IPS-18a (cell line): Measurements from ENCODE around the gene HS6ST3.

ENCODE experiments used
- H3K27ac ChIP-seq: one replicate; pipeline ENCODE4 v1.5.1; 2013; ENCODE audit warnings: low read length
- H3K27me3 ChIP-seq: one replicate; pipeline ENCODE4 v1.6.1; 2013; ENCODE audit warnings: mild to moderate bottlenecking, low read length; ENCODE audit not compliant: control insufficient read depth, insufficient read depth
- H3K36me3 ChIP-seq: one replicate; pipeline ENCODE4 v1.6.1; 2013; ENCODE audit warnings: low read depth, low read length; ENCODE audit not compliant: control insufficient read depth
- H3K4me1 ChIP-seq: one replicate; pipeline ENCODE4 v1.6.1; 2013; ENCODE audit warnings: low read depth, low read length; ENCODE audit not compliant: control insufficient read depth
- H3K4me3 ChIP-seq: one replicate; pipeline ENCODE4 v1.5.1; 2013; ENCODE audit warnings: low read length
- H3K9ac ChIP-seq: one replicate; pipeline ENCODE4 v1.6.1; 2013; ENCODE audit warnings: mild to moderate bottlenecking, low read length, moderate library complexity
- H3K9me3 ChIP-seq: one replicate; pipeline ENCODE4 v1.6.1; 2013; ENCODE audit warnings: low read depth, low read length; ENCODE audit not compliant: control insufficient read depth

Gene HS6ST3

DNA sequence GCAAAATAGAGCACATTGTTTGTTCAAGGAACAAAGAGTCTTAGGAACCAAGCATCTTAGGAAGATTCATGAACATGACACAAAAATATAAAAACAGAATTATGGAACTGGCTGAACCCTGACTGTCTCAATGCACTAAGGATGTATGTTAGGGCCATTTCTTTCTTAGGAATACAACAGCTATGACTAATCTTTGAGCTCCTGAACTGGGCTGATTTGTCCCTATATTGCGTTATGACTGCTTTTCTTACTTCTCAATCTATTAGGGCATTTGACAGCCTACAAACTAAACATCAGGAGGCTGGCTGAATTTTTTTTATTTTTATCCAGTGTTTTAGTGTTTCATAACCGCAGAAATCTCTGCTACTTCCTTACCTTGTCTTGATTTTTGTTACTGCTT lies 693.1 kb downstream of the HS6ST3 start:
- Histone ChIP-seq H3K9me3 (peaks cover 2% of the 10 kb centered on the region), H3K27me3 (no peaks in the 10 kb centered on the region), H3K36me3 (no peaks in the 10 kb centered on the region), H3K27ac (no peak overlapping the region), H3K4me3 (no peak overlapping the region), H3K4me1 (no peaks in the 10 kb centered on the region), H3K9ac (no peak overlapping the region)

DNA sequence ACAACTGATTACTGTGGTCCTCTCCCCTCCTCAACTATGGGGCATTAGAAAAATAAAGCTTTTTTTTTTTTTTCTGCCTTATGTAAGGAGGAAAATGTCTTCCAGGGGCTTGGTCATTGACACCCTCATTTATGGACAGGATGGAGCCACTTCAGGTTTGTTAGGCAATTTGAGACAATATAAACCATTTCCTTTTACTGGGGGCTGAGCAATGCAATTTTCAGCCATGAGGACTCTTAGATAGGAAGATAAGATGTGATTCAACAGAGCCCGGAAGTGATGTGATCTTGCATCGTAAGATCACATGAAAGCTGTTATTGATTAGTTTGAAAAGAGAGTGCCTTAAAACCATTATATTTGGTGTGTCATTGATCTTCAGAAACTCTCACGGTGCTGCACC lies 693.6 kb downstream of the HS6ST3 start:
- no peak overlapping the region for H3K4me3 ChIP-seq
- H3K27ac ChIP-seq = no peak overlapping the region
- H3K9me3 ChIP-seq = no peaks in the 10 kb centered on the region
- H3K36me3 ChIP-seq = no peaks in the 10 kb centered on the region
- H3K4me1 ChIP-seq = no peaks in the 10 kb centered on the region
- no peaks in the 10 kb centered on the region for H3K27me3 ChIP-seq
- H3K9ac ChIP-seq = no peak overlapping the region

DNA sequence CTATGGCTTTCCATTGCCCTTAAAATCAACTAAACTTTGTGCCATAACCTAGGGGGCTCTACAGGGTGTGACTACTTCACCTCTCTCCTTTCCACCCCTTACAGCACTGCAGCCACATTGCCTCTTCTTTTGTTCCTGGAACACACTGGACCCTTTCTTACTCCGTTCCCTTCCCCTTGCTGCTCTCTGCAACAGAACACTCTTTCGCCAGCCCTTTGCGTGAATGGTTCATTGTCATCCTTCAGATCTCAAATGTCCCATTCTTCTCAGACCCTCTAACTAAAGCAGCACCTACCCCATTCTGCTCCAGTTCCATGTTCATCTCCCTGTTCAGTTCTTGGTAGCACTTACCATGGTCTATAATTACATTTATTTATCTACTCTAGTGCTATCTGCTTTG lies 696.1 kb downstream of the HS6ST3 start:
- Histone ChIP-seq H3K27ac (no peak overlapping the region), H3K27me3 (no peaks in the 10 kb centered on the region), H3K4me3 (no peak overlapping the region), H3K4me1 (no peaks in the 10 kb centered on the region), H3K9ac (no peak overlapping the region), H3K36me3 (no peaks in the 10 kb centered on the region), H3K9me3 (no peaks in the 10 kb centered on the region)

DNA sequence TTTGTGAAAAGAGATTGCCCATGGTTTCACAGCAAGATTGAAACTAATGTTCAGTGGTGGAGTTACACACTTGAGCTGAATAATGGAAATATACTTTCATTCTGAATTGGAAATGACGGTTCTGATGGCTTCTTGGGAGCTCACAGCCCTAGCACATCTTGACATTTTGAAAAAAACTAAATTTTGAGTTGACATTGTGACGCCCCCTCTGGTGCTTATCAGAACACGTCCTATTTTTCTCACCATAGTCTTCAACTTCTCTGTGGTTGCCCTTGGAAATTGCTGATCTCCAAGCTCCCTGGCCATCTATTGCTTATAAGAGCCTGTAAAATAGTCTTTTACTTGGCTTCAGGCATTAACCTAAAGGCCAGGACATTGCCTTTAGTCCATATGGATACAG lies 702.3 kb downstream of the HS6ST3 start:
- Histone ChIP-seq H3K4me1 (no peaks in the 10 kb centered on the region), H3K4me3 (no peak overlapping the region), H3K27me3 (no peaks in the 10 kb centered on the region), H3K9ac (no peak overlapping the region), H3K27ac (no peak overlapping the region), H3K9me3 (no peaks in the 10 kb centered on the region), H3K36me3 (no peaks in the 10 kb centered on the region)

DNA sequence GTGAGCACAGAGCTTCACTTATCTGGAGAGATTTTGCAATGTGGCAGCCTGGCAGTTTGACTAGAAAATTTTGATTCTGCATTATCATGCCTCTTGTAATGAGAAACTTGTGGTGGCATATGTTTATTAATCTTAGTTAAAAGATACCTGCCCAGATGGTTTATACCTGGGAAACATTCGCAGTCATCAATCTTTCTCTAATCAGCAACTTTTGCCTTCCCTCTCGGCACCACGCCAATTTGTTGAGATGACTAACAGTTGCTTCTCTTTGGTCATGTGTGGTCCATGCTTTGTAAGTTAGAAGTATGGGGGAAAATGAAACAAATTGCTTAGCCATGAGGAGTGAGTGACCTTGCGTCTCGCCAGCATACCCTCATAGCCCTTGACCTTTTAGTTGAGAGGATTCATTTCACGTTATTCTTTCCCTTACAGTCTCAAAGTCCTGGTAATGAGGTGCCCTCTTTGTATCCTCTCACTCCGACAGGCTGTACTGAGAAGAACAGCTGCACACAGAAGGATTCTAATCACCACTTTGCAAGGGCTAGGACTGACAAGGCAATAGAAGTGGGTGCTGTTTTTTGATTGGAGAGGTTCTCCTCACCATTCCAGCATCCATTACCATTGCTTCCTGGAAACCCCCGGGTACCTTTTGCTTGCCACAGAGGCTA lies 703.0 kb downstream of the HS6ST3 start:
- Histone ChIP-seq H3K9me3 (no peaks in the 10 kb centered on the region), H3K9ac (no peak overlapping the region), H3K36me3 (no peaks in the 10 kb centered on the region), H3K4me1 (no peaks in the 10 kb centered on the region), H3K4me3 (no peak overlapping the region), H3K27ac (no peak overlapping the region), H3K27me3 (no peaks in the 10 kb centered on the region)

DNA sequence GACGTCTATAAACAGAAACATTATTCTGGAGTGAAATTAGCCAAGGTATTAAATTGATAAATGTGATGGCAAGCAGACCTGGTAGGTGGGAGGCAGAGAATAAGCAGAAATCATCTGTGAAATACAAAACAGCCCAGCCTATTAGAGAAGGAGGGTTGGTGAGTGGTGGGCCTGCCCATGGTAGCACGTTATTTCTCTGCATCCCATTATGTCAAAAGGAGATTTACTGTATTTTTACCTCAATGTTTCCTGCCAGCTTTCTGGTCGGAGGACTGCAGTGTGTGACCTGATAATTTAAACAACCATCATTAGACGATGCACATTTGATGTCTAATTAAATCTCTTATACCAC lies 703.5 kb downstream of the HS6ST3 start:
- no peak overlapping the region for H3K27ac ChIP-seq
- H3K36me3 ChIP-seq = no peaks in the 10 kb centered on the region
- H3K4me1 ChIP-seq = no peaks in the 10 kb centered on the region
- no peaks in the 10 kb centered on the region for H3K9me3 ChIP-seq
- H3K27me3 ChIP-seq = no peaks in the 10 kb centered on the region
- H3K4me3 ChIP-seq = no peak overlapping the region
- no peak overlapping the region for H3K9ac ChIP-seq

DNA sequence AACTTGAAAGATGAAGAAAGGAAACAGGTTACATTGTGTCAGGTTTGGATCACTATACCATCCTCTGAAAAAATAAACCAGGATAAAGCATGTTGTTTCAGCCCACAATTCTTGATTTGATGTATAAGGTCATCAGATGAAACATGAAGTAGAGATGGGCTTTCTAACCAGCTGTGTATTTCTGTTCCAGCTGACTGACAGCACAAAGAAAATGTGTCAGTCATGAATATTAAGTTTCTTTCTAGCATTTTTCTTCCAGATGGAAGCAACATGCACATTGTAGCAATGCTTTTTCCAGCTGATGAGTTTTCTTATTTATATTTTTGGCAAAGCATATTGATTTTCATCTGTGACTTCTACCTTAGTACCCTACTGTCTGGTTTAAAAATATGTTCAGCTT lies 704.8 kb downstream of the HS6ST3 start:
- Histone ChIP-seq H3K4me1 (no peaks in the 10 kb centered on the region), H3K27ac (no peak overlapping the region), H3K9me3 (no peaks in the 10 kb centered on the region), H3K4me3 (no peak overlapping the region), H3K36me3 (no peaks in the 10 kb centered on the region), H3K27me3 (no peaks in the 10 kb centered on the region), H3K9ac (no peak overlapping the region)

DNA sequence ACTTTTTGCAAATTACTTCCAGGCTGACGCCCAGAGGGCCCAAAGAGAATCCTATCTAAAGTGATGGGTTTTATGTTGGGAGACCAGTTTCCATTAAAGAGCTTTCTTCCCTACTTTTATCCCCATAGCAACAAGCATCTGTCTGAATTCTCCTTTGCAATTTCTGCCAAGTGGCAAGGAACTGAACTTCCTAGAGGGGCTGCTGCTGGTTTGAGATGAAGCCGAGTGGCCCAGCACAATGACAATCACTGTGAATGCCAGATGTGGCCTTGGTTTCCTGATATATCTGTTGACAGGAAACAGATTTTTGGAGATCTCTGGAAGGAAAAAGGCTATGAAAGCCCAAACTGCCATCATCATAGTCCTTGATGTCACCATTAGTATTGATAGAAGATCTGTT lies 705.8 kb downstream of the HS6ST3 start:
- no peak overlapping the region for H3K4me3 ChIP-seq
- no peaks in the 10 kb centered on the region for H3K9me3 ChIP-seq
- H3K4me1 ChIP-seq = no peaks in the 10 kb centered on the region
- H3K36me3 ChIP-seq = no peaks in the 10 kb centered on the region
- no peaks in the 10 kb centered on the region for H3K27me3 ChIP-seq
- H3K9ac ChIP-seq = no peak overlapping the region
- H3K27ac ChIP-seq = no peak overlapping the region

DNA sequence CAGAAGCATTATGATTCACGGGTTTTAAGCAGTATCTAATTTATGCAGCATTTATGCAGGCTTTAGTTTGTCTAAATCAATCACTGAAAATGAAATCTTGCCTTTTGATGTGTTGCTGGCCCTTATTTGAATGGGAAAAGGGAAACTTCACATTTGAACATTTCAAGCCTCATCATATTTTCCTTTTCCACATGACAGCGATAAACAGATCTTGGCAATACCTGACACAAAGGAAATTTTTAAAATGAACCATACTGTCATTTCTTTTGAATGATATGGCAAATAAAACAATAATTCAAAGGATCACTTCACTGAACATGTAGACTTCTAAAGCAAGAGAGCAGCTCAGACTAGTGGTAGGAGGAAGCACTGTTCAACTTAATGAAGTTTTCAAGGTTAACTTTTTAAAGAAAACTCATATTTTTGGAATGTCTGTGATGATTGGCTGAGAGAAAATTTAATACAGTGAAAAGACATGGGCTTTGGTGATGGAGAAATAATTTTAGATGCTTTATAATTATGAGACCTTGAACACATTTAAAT lies 706.3 kb downstream of the HS6ST3 start:
- H3K4me3 ChIP-seq = no peak overlapping the region
- no peak overlapping the region for H3K9ac ChIP-seq
- H3K27me3 ChIP-seq = no peaks in the 10 kb centered on the region
- H3K9me3 ChIP-seq = no peaks in the 10 kb centered on the region
- no peak overlapping the region for H3K27ac ChIP-seq
- no peaks in the 10 kb centered on the region for H3K36me3 ChIP-seq
- H3K4me1 ChIP-seq = no peaks in the 10 kb centered on the region

DNA sequence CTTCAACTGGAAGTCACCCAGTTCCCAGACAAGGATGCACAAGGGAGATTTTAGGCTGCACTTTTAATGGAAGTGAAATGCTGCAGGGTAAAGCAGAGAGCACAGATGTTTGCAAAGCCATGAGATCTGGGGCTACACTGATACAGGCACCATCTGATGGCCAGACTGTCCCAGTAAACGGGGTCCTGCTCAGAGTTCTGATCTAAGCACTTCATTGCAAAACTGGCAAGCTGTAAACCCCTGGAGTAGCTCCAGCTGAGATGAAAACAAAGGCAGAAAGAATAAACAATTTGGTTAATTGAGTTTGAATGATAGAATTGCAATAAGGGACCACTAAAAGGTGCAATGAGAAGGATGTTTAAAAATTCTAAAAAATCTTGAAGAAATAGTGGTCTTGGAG lies 707.2 kb downstream of the HS6ST3 start:
- no peaks in the 10 kb centered on the region for H3K36me3 ChIP-seq
- H3K9ac ChIP-seq = no peak overlapping the region
- no peaks in the 10 kb centered on the region for H3K9me3 ChIP-seq
- H3K27ac ChIP-seq = no peak overlapping the region
- H3K4me1 ChIP-seq = no peaks in the 10 kb centered on the region
- no peak overlapping the region for H3K4me3 ChIP-seq
- no peaks in the 10 kb centered on the region for H3K27me3 ChIP-seq

DNA sequence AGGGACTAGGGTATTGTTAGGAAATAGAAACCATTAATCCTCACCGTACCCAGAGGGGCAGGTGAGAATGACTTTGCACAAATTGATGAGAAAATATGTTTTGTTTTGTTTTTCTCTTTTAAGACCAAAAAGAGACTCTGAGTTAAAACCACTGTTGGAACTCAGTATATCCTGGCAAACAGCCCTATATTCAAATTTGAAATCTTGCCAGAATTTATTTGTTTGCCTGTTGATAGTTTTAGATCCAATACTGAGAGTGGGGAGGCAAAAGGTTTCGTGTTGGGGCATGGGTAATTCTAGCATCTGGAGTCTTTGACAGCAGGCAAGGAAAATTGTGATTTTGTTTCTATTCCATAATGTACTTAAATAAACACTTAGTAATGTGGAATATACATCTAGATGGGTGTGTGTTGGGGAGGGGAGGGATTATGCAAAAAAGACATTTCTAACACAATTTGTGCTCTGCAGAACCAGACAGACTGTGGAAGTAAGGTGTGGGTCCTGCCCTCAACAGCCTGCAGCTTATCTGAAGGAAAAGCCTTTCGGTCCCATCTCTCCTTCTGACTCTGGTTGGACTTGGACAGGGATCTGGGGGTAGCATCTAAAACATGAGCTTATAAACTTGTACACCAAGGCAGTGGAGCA lies 713.7 kb downstream of the HS6ST3 start:
- Histone ChIP-seq H3K9ac (no peak overlapping the region), H3K4me3 (no peak overlapping the region), H3K27ac (no peak overlapping the region), H3K27me3 (no peaks in the 10 kb centered on the region), H3K4me1 (no peaks in the 10 kb centered on the region), H3K9me3 (no peaks in the 10 kb centered on the region), H3K36me3 (no peaks in the 10 kb centered on the region)

DNA sequence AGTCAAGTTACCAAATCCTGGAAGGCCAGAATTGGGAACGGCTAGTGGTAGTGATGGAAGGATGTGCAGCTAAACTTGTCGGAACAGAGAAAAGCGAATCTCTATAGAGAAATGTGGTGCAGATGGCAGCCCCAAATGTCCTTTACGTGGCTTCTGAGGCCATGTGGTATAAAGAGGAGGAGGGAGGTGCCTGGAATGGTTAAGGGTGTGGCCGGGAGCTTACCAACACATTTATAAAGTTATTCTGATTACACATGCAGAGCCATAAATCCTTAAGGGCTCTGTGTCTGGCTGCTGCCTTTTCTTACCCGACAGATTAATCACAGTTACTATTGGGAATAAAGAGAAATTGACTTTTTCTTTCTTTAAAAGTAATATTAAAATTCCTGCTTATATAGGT lies 714.3 kb downstream of the HS6ST3 start:
- Histone ChIP-seq H3K27ac (no peak overlapping the region), H3K36me3 (no peaks in the 10 kb centered on the region), H3K4me3 (no peak overlapping the region), H3K4me1 (no peaks in the 10 kb centered on the region), H3K27me3 (no peaks in the 10 kb centered on the region), H3K9ac (no peak overlapping the region), H3K9me3 (no peaks in the 10 kb centered on the region)
